GDM1 (cell line): ENCODE measurements around the gene MLST8.

ENCODE experiments used
- DNase-seq: peaks from one replicate; lab custom pipeline; 2025; lab: John Stamatoyannopoulos, UW

MLST8 gene

GRCh38 chr16:2205104-2205966, at the start of gene MLST8:
Gene MLST8 (plus strand): TSS chr16:2205454. CDS start chr16:2206086, 632 bp downstream.
- DNase-seq, result peak; percentile 82

- no peak for DNase-seq
Observed at GRCh38 chr16:2155977-2156848, 49.0 kb upstream of the MLST8 start.

- DNase-seq, result no peak
Observed at GRCh38 chr16:2156849-2157224, 48.4 kb upstream of the MLST8 start.

- no peak for DNase-seq
Observed at GRCh38 chr16:2157480-2158261, 47.6 kb upstream of the MLST8 start.

- DNase-seq, result no peak
Observed at GRCh38 chr16:2158262-2158638, 47.0 kb upstream of the MLST8 start.

GRCh38 chr16:2159175-2159838, 45.9 kb upstream of the MLST8 start:
- DNase-seq, result no peak

- no peak for DNase-seq
Observed at GRCh38 chr16:2160915-2161551, 44.2 kb upstream of the MLST8 start.

GRCh38 chr16:2161911-2162310, 43.3 kb upstream of the MLST8 start:
- no peak for DNase-seq

GRCh38 chr16:2162676-2163118, 42.6 kb upstream of the MLST8 start:
- DNase-seq, result no peak

GRCh38 chr16:2163211-2163881, 41.9 kb upstream of the MLST8 start:
- no peak for DNase-seq

GRCh38 chr16:2165861-2166260, 39.4 kb upstream of the MLST8 start:
- no peak for DNase-seq

GRCh38 chr16:2166263-2167067, 38.8 kb upstream of the MLST8 start:
- DNase-seq, result no peak

GRCh38 chr16:2167068-2167638, 38.1 kb upstream of the MLST8 start:
- DNase-seq, result no peak

- DNase-seq, result no peak
Observed at GRCh38 chr16:2170080-2170479, 35.2 kb upstream of the MLST8 start.

- DNase-seq, result no peak
Observed at GRCh38 chr16:2170587-2171435, 34.4 kb upstream of the MLST8 start.

GRCh38 chr16:2171601-2172178, 33.6 kb upstream of the MLST8 start:
- no peak for DNase-seq

- no peak for DNase-seq
Observed at GRCh38 chr16:2172688-2173335, 32.4 kb upstream of the MLST8 start.

- DNase-seq, result no peak
Observed at GRCh38 chr16:2173366-2173765, 31.9 kb upstream of the MLST8 start.
